IMR-90 (cell line): ENCODE measurements around the gene TULP3. TPM values are rescaled to one million over a fixed set of nuclear protein-coding genes. Genes with fewer than 3 reads are reported as not detected.

Source experiments
- ATAC-seq: fragments of 200-7000 bp; cut with Tn5 transposase; 2 replicates; pipeline ENCODE4 v1.9.1; 2020; ENCODE audit warnings: low read depth, mild to moderate bottlenecking, moderate library complexity
- BruUV-seq: library from RNA; stranded (reverse); fragments of 400-500 nt; replicated peaks from 2 replicates; lab custom pipeline; 2021; lab: Mats Ljungman, UMichigan
- CTCF ChIA-PET: fragments of 300-600 bp; formaldehyde crosslinking; extraction: SDS; loops from one replicate; lab custom pipeline; 2021; ENCODE audit warnings: antibody characterized with exemption; lab: Yijun Ruan, JAX
- POLR2A ChIA-PET: fragments of 300-600 bp; sonication (Branson Sonifier 250); formaldehyde crosslinking; loops from one replicate; lab custom pipeline; 2022; ENCODE audit warnings: antibody characterized with exemption; ENCODE audit not compliant: unreplicated experiment; lab: Charles Lee
- DNase-seq: peaks from one replicate; pipeline ENCODE4 v3.0.0; 2013
- H2AFZ ChIP-seq: replicated peaks from 2 replicates; pipeline ENCODE3; 2013; ENCODE audit warnings: low read length, mild to moderate bottlenecking; ENCODE audit not compliant: poor library complexity
- H2AK5ac ChIP-seq: 2 replicates; pipeline ENCODE4 v1.6.1; 2013; ENCODE audit warnings: low read depth, low read length, inconsistent platforms
- H2AK9ac ChIP-seq: replicated peaks from 2 replicates; pipeline ENCODE3; 2013; ENCODE audit warnings: mild to moderate bottlenecking, low read depth, low read length, moderate library complexity; ENCODE audit not compliant: poor library complexity
- H2BK120ac ChIP-seq: 2 replicates; pipeline ENCODE4 v1.6.1; 2013; ENCODE audit warnings: low read depth, low read length, inconsistent platforms
- H2BK15ac ChIP-seq: 3 replicates; pipeline ENCODE4 v1.6.1; 2013; ENCODE audit warnings: low read depth, low read length, inconsistent platforms
- H2BK20ac ChIP-seq: 2 replicates; pipeline ENCODE4 v1.6.1; 2013; ENCODE audit warnings: low read depth, mild to moderate bottlenecking, inconsistent platforms, low read length, moderate library complexity
- H2BK5ac ChIP-seq: 2 replicates; pipeline ENCODE4 v1.6.1; 2013; ENCODE audit warnings: mild to moderate bottlenecking, low read depth, low read length, inconsistent platforms; ENCODE audit not compliant: poor library complexity, severe bottlenecking
- H3K14ac ChIP-seq: replicated peaks from 2 replicates; pipeline ENCODE4 v1.6.1; 2013; ENCODE audit warnings: low read depth, low read length, inconsistent platforms
- H3K18ac ChIP-seq: 2 replicates; pipeline ENCODE4 v1.6.1; 2013; ENCODE audit warnings: low read depth, low read length, control low read depth
- H3K23ac ChIP-seq: 2 replicates; pipeline ENCODE4 v1.6.1; 2013; ENCODE audit warnings: low read depth, low read length, inconsistent platforms
- H3K27ac ChIP-seq: 2 replicates; pipeline ENCODE4 v1.5.1; 2013; ENCODE audit warnings: mild to moderate bottlenecking, control low read depth, low read length; ENCODE audit not compliant: insufficient read depth
- H3K27me3 ChIP-seq: 2 replicates; pipeline ENCODE4 v1.6.1; 2013; ENCODE audit warnings: low read length; ENCODE audit not compliant: control insufficient read depth, insufficient read depth
- H3K36me3 ChIP-seq: 2 replicates; pipeline ENCODE4 v1.6.1; 2013; ENCODE audit warnings: low read length, mixed read lengths; ENCODE audit not compliant: control insufficient read depth, insufficient read depth
- H3K4ac ChIP-seq: 2 replicates; pipeline ENCODE4 v1.6.1; 2013; ENCODE audit warnings: low read depth, low read length, inconsistent platforms
- H3K4me1 ChIP-seq: 2 replicates; pipeline ENCODE4 v1.6.1; 2013; ENCODE audit warnings: low read length, mixed read lengths; ENCODE audit not compliant: control insufficient read depth, insufficient read depth
- H3K4me2 ChIP-seq: 2 replicates; pipeline ENCODE4 v1.6.1; 2013; ENCODE audit warnings: low read depth, mild to moderate bottlenecking, control low read depth, low read length, moderate library complexity
- H3K4me3 ChIP-seq: 2 replicates; pipeline ENCODE4 v1.5.1; 2013; ENCODE audit warnings: low read depth, mild to moderate bottlenecking, control low read depth, low read length, moderate library complexity; ENCODE audit not compliant: insufficient read depth
- H3K56ac ChIP-seq: 2 replicates; pipeline ENCODE4 v1.6.1; 2013; ENCODE audit warnings: low read length, inconsistent platforms; ENCODE audit not compliant: insufficient read depth; ENCODE audit errors: extremely low read depth
- H3K79me1 ChIP-seq, 2 experiments: 2 replicates each; pipeline ENCODE4 v1.6.1; 2013; ENCODE audit warnings: low read length in 2 of 2, inconsistent platforms in 1 of 2, low read depth in 1 of 2
- H3K9ac ChIP-seq: 2 replicates; pipeline ENCODE4 v1.6.1; 2013; ENCODE audit warnings: low read depth, low read length, control low read depth
- H3K9me1 ChIP-seq: 2 replicates; pipeline ENCODE4 v1.6.1; 2013; ENCODE audit warnings: low read length, inconsistent platforms; ENCODE audit not compliant: insufficient read depth
- H3K9me3 ChIP-seq: 2 replicates; pipeline ENCODE4 v1.6.1; 2013; ENCODE audit warnings: low read length; ENCODE audit not compliant: control insufficient read depth, insufficient read depth
- H4K20me1 ChIP-seq: 2 replicates; pipeline ENCODE4 v1.6.1; 2013; ENCODE audit warnings: low read length, inconsistent platforms; ENCODE audit not compliant: insufficient read depth
- H4K5ac ChIP-seq: 2 replicates; pipeline ENCODE4 v1.6.1; 2013; ENCODE audit warnings: mild to moderate bottlenecking, low read depth, low read length, control low read depth
- H4K8ac ChIP-seq, 2 experiments: 2 replicates each; pipeline ENCODE4 v1.6.1; 2013; ENCODE audit warnings: low read depth in 2 of 2, low read length in 2 of 2, control low read depth in 1 of 2, inconsistent platforms in 1 of 2
- H4K91ac ChIP-seq: 2 replicates; pipeline ENCODE4 v1.6.1; 2013; ENCODE audit warnings: low read depth, low read length, inconsistent platforms; ENCODE audit not compliant: insufficient read depth
- CEBPB ChIP-seq: IDR thresholded peaks from 2 replicates; pipeline ENCODE4 v1.6.1; 2012; ENCODE audit warnings: low read depth, low read length, improper control_type of control experiment
- CHD1 ChIP-seq: IDR thresholded peaks from 2 replicates; pipeline ENCODE4 v1.6.1; 2012; ENCODE audit warnings: low read depth, low read length, improper control_type of control experiment
- FOS ChIP-seq: fragments of 150-350 bp; IDR thresholded peaks from 2 replicates; pipeline ENCODE4 v1.6.1; 2016; ENCODE audit warnings: low read depth, low read length
- MAFK ChIP-seq: IDR thresholded peaks from 2 replicates; pipeline ENCODE4 v1.6.1; 2012; ENCODE audit warnings: low read depth, low read length, improper control_type of control experiment
- MAZ ChIP-seq: IDR thresholded peaks from 2 replicates; pipeline ENCODE4 v1.6.1; 2012; ENCODE audit warnings: low read depth, mild to moderate bottlenecking, low read length, improper control_type of control experiment, moderate library complexity, borderline replicate concordance
- NFE2L2 ChIP-seq: fragments of 150-350 bp; IDR thresholded peaks from 2 replicates; pipeline ENCODE4 v1.6.1; 2016; ENCODE audit warnings: low read depth, mild to moderate bottlenecking, low read length
- POLR2A ChIP-seq: IDR thresholded peaks from 2 replicates; pipeline ENCODE4 v1.6.1; 2012; ENCODE audit warnings: mild to moderate bottlenecking, low read depth, low read length
- RCOR1 ChIP-seq: IDR thresholded peaks from 2 replicates; pipeline ENCODE4 v1.6.1; 2012; ENCODE audit warnings: mild to moderate bottlenecking, low read length, improper control_type of control experiment; ENCODE audit not compliant: insufficient replicate concordance
- RFX5 ChIP-seq: IDR thresholded peaks from 2 replicates; pipeline ENCODE4 v1.8.0; 2012; ENCODE audit warnings: low read depth, mild to moderate bottlenecking, low read length, moderate library complexity
- SMC3 ChIP-seq: fragments of 150-350 bp; IDR thresholded peaks from 2 replicates; pipeline ENCODE4 v1.6.1; 2016; ENCODE audit warnings: low read depth, mild to moderate bottlenecking, antibody characterized with exemption, low read length, moderate library complexity
- WGBS, 2 experiments: methylation state at CpG; one replicate each; pipeline versions ENCODE4 v1.1.5 to v1.1.7; 2013; ENCODE audit warnings: missing lambda C conversion rate in 2 of 2; ENCODE audit not compliant: insufficient read length in 1 of 2; ENCODE audit errors: extremely low coverage in 2 of 2; 5-methylcytosine and 5-hydroxymethylcytosine counted together
- dilution Hi-C: fragments of 300-500 bp; cut with HindIII; formaldehyde crosslinking; loops from one replicate; pipeline ENCODE4 v1.14.3; 2018; ENCODE audit warnings: low sequenced_read_pairs; ENCODE audit not compliant: unreplicated experiment
- in situ Hi-C: fragments of 300-500 bp; cut with MboI; formaldehyde crosslinking; loops from 3 replicates; pipeline ENCODE4 v1.14.3; 2019; ENCODE audit warnings: low sequenced_read_pairs, inconsistent platforms, mixed read lengths
- intact Hi-C: fragments of 100-400 bp; cut with micrococcal nuclease; formaldehyde crosslinking; loops from 2 replicates; pipeline ENCODE4 v1.10.0; 2022
- polyA plus RNA-seq, 3 experiments: library from polyadenylated mRNA; depleted of rRNA; stranded (reverse); fragments of >200 nt; gene quantifications; 2 replicates each; pipeline ENCODE4 v1.2.3, GENCODE V29; 2012; ENCODE audit warnings: low replicate concordance in 1 of 3
- total RNA-seq: library from RNA; depleted of rRNA; stranded (reverse); fragments of >200 nt; gene quantifications from 2 replicates; pipeline ENCODE4 v1.2.3, GENCODE V29; 2012
- TF ChIP-seq, protein P1 (sequence below): fragments of 150-350 bp; IDR thresholded peaks from 2 replicates; pipeline ENCODE4 v1.6.1; 2017; ENCODE audit warnings: mild to moderate bottlenecking, antibody characterized with exemption, low read length, low read depth
- TF ChIP-seq, protein P2 (sequence below): fragments of 150-350 bp; IDR thresholded peaks from 2 replicates; pipeline ENCODE4 v1.6.1; 2016; ENCODE audit warnings: low read depth, mild to moderate bottlenecking, low read length, moderate library complexity, borderline replicate concordance

Gene TULP3
- total and polyA plus RNA-seq, 2 of the 4 experiments (the other 2 are of a cell fraction) = 35.2 to 35.5 TPM

DNA sequence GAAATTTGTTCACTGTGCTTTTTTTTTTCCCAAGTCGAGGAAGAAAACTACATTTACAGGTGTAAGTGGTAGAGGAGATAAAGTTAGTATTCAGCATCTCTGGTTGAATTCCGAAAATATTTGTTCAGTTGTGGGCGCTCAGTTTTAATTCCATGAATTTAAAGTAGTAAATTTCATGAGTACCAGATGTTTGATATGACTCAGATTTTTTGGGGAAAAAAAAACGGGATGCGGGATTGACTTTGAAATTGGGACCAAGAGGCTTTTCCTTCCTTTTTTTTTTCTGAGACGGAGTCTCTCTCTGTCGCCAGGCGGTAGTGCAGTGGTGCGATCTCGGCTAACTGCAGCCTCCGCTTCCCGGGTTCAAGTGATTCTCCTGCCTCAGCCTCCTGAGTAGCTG lies 1.6 kb downstream of the TULP3 start:
- Histone ChIP-seq H2BK20ac (no peak overlapping the region), H3K23ac (no peak overlapping the region), H3K4me3 (no peak overlapping the region), H4K91ac (no peak overlapping the region), H4K20me1 (peaks cover 19% of the 10 kb centered on the region), H3K27ac (no peak overlapping the region), H3K79me1 (peaks cover 6 to 51% of the 10 kb centered on the region in 2 experiments; a peak in 3 of 4 replicates), H3K4me2 (peak overlapping the region; percentile 34; the same call in 1 of the 2 replicates), H4K8ac (no peak overlapping the region), H3K4ac (no peak overlapping the region), H3K4me1 (peaks cover 7% of the 10 kb centered on the region), H2AFZ (no peak overlapping the region), H3K9me1 (peaks cover 12% of the 10 kb centered on the region), H2BK120ac (no peak overlapping the region), H3K56ac (no peak overlapping the region), H2BK15ac (no peak overlapping the region), H3K9me3 (no peaks in the 10 kb centered on the region), H3K9ac (no peak overlapping the region), H3K27me3 (no peaks in the 10 kb centered on the region), H2AK9ac (no peak overlapping the region), H3K18ac (no peak overlapping the region), H4K5ac (no peak overlapping the region), H2AK5ac (no peak overlapping the region), H3K36me3 (peaks cover 5% of the 10 kb centered on the region), H3K14ac (no peak overlapping the region), H2BK5ac (no peak overlapping the region)
- 93% methylated on average over 3 of the region's 12 CpGs; no CpG with 5 or more reads in 1 of the 2 experiments for WGBS, 2 experiments
- intact Hi-C loops (no loop called here), dilution Hi-C loops (no loop called here), in situ Hi-C loops (no loop called here)
- ChIA-PET CTCF (no interaction called here), POLR2A (interaction anchor here (0.6 kb wide), 1 partner anchor 11 kb away, joined by 4 read pairs; no protein-coding TSS in a partner anchor)
- no TSS peak for BruUV-seq
- DNase-seq = no peak
- no peak for TF ChIP-seq CHD1
- TF ChIP-seq, protein P1, sequence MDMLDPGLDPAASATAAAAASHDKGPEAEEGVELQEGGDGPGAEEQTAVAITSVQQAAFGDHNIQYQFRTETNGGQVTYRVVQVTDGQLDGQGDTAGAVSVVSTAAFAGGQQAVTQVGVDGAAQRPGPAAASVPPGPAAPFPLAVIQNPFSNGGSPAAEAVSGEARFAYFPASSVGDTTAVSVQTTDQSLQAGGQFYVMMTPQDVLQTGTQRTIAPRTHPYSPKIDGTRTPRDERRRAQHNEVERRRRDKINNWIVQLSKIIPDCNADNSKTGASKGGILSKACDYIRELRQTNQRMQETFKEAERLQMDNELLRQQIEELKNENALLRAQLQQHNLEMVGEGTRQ = no peak
- TF ChIP-seq RFX5 = no peak
- TF ChIP-seq, protein P2, sequence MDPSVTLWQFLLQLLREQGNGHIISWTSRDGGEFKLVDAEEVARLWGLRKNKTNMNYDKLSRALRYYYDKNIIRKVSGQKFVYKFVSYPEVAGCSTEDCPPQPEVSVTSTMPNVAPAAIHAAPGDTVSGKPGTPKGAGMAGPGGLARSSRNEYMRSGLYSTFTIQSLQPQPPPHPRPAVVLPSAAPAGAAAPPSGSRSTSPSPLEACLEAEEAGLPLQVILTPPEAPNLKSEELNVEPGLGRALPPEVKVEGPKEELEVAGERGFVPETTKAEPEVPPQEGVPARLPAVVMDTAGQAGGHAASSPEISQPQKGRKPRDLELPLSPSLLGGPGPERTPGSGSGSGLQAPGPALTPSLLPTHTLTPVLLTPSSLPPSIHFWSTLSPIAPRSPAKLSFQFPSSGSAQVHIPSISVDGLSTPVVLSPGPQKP = no peak
- TF ChIP-seq CEBPB = no peak
- TF ChIP-seq NFE2L2 = no peak
- no peak for TF ChIP-seq SMC3
- TF ChIP-seq FOS = no peak
- TF ChIP-seq MAZ = no peak
- TF ChIP-seq RCOR1 = no peak
- TF ChIP-seq MAFK = no peak
- TF ChIP-seq POLR2A = no peak
- no peak for ATAC-seq
